Suppressor macrophage (primary cell): Measurements from ENCODE around the gene LSM5.

Source experiments
- DNase-seq, 4 experiments: peaks; one replicate each; pipeline ENCODE4 v3.0.0-alpha.2; 2020 to 2022

LSM5 gene

GRCh38 chr7:32459788-32460187, 30.4 kb downstream of the LSM5 start:
- no peak for DNase-seq

GRCh38 chr7:32458025-32458424, 32.2 kb downstream of the LSM5 start:
- DNase-seq = no peak

- no peak for DNase-seq
Observed at GRCh38 chr7:32453341-32454011, 36.7 kb downstream of the LSM5 start.

GRCh38 chr7:32447218-32447617, 43.0 kb downstream of the LSM5 start:
- no peak for DNase-seq

- DNase-seq = no peak
Observed at GRCh38 chr7:32436146-32436928, 53.8 kb downstream of the LSM5 start.
